GM12878 (cell line): ENCODE results near the gene PTPRN2. TPM values are rescaled to one million over a fixed set of nuclear protein-coding genes. Genes with fewer than 3 reads are reported as not detected.

Experiments
- ATAC-seq: fragments of 200-7000 bp; cut with Tn5 transposase; 3 replicates; pipeline ENCODE4 v1.9.1; 2020; ENCODE audit warnings: mild to moderate bottlenecking, moderate library complexity
- BruUV-seq: library from RNA; stranded (reverse); fragments of 400-500 nt; replicated peaks from 2 replicates; lab custom pipeline; 2021; lab: Mats Ljungman, UMichigan
- CTCF ChIA-PET: fragments of 300-600 bp; sonication (Branson Sonifier 250); formaldehyde crosslinking; extraction: SDS; loops from one replicate; lab custom pipeline; 2021; ENCODE audit warnings: inconsistent platforms; lab: Yijun Ruan, JAX
- POLR2A ChIA-PET: fragments of 350-600 bp; formaldehyde crosslinking; extraction: SDS; loops from one replicate; lab custom pipeline; 2021; ENCODE audit warnings: inconsistent platforms; lab: Charles Lee
- RAD21 ChIA-PET: fragments of 300-600 bp; sonication (Branson Sonifier 250); formaldehyde crosslinking; loops from one replicate; lab custom pipeline; 2023; ENCODE audit warnings: antibody characterized with exemption; ENCODE audit not compliant: unreplicated experiment; lab: Charles Lee
- SMC1A ChIA-PET: fragments of 300-600 bp; sonication (Branson Sonifier 250); formaldehyde crosslinking; loops from one replicate; lab custom pipeline; 2023; ENCODE audit not compliant: unreplicated experiment, uncharacterized antibody; lab: Charles Lee
- DNase-seq: peaks from one replicate; pipeline ENCODE4 v3.0.0-alpha.2; 2011; ENCODE audit warnings: low read depth, low spot score
- FAIRE-seq: peaks from 3 replicates; lab custom pipeline; 2011; peaks lifted over from hg19 to GRCh38; lab: Jason Lieb, UNC
- H2AFZ ChIP-seq: 2 replicates; pipeline ENCODE4 v1.6.0; 2011; ENCODE audit warnings: low read depth, low read length, control low read depth; ENCODE audit not compliant: control insufficient read depth
- H3K27ac ChIP-seq: 2 replicates; pipeline ENCODE4 v1.5.1; 2011; ENCODE audit warnings: control low read depth; ENCODE audit not compliant: control insufficient read depth, insufficient read depth
- H3K27me3 ChIP-seq, 2 experiments: replicated peaks in 1 of 2; 2 replicates each; pipeline versions ENCODE4 v1.6.0 to v1.6.1; 2011; ENCODE audit warnings: low read length in 1 of 2; ENCODE audit not compliant: control insufficient read depth in 2 of 2, insufficient read depth in 2 of 2
- H3K36me3 ChIP-seq, 2 experiments: 2 replicates each; pipeline ENCODE4 v1.5.1; 2011; ENCODE audit warnings: low read length in 1 of 2; ENCODE audit not compliant: control insufficient read depth in 2 of 2, insufficient read depth in 2 of 2
- H3K4me1 ChIP-seq: 2 replicates; pipeline ENCODE4 v1.6.1; 2011; ENCODE audit warnings: mild to moderate bottlenecking, low read length, moderate library complexity, mixed read lengths; ENCODE audit not compliant: control insufficient read depth, insufficient read depth
- H3K4me2 ChIP-seq: 2 replicates; pipeline ENCODE4 v1.6.0; 2011; ENCODE audit warnings: control low read depth; ENCODE audit not compliant: control insufficient read depth, insufficient read depth
- H3K4me3 ChIP-seq: fragments of 200-600 bp; sonication (generic); 2 replicates; pipeline ENCODE4 v1.5.1; 2016
- H3K79me2 ChIP-seq: 2 replicates; pipeline ENCODE4 v1.6.0; 2011; ENCODE audit warnings: low read length; ENCODE audit not compliant: control insufficient read depth, insufficient read depth
- H3K9ac ChIP-seq: 2 replicates; pipeline ENCODE4 v1.8.0; 2011; ENCODE audit warnings: low read length, control low read depth, mixed read lengths; ENCODE audit not compliant: control insufficient read depth, insufficient read depth
- H3K9me3 ChIP-seq: replicated peaks from 3 replicates; pipeline ENCODE4 v1.5.1; 2011; ENCODE audit warnings: mild to moderate bottlenecking, low read length; ENCODE audit not compliant: control insufficient read depth, insufficient read depth
- H4K20me1 ChIP-seq: 2 replicates; pipeline ENCODE4 v1.6.0; 2011; ENCODE audit not compliant: control insufficient read depth, insufficient read depth
- BHLHE40 ChIP-seq, 2 experiments: fragments of 450-650 bp in 1 of 2; IDR thresholded peaks; 2 replicates each; pipeline ENCODE4 v1.6.1; 2011 to 2017; ENCODE audit warnings: low read depth in 2 of 2, borderline replicate concordance in 1 of 2, improper control_type of control experiment in 1 of 2, low read length in 1 of 2, mild to moderate bottlenecking in 1 of 2
- GATAD2B ChIP-seq: fragments of 450-650 bp; conservative IDR thresholded peaks from 2 replicates; pipeline ENCODE4 v1.6.1; 2017; ENCODE audit warnings: low read depth, mild to moderate bottlenecking, moderate library complexity
- PML ChIP-seq: IDR thresholded peaks from 2 replicates; pipeline ENCODE4 v1.6.1; 2012; ENCODE audit warnings: low read length, inconsistent platforms
- SMAD5 ChIP-seq: IDR thresholded peaks from 2 replicates; pipeline ENCODE4 v1.6.1; 2016; ENCODE audit warnings: antibody characterized with exemption, low read depth
- TCF7 ChIP-seq: IDR thresholded peaks from 2 replicates; pipeline ENCODE4 v1.6.1; 2014; ENCODE audit warnings: antibody characterized with exemption, borderline replicate concordance
- WGBS: methylation state at CpG from one replicate; pipeline ENCODE4 v1.1.6; 2016; ENCODE audit warnings: low lambda C conversion rate; ENCODE audit not compliant: insufficient replicate concordance, insufficient coverage; ENCODE audit errors: missing lambda C conversion rate; 5-methylcytosine and 5-hydroxymethylcytosine counted together
- in situ Hi-C: fragments of 300-500 bp; cut with MboI; formaldehyde crosslinking; loops from 9 replicates; pipeline ENCODE4 v1.14.3; 2018; ENCODE audit warnings: mixed read lengths
- intact Hi-C: fragments of 100-400 bp; cut with micrococcal nuclease; formaldehyde crosslinking; loops from one replicate; pipeline ENCODE4 v1.14.2; 2022; ENCODE audit not compliant: unreplicated experiment
- polyA plus RNA-seq, 11 experiments: library from polyadenylated mRNA; depleted of rRNA in 4 of 11; unstranded in 6 of 11; stranded (reverse) in 5 of 11; fragments of >200 nt; fragmentation: Nextera tagmentation in 4 of 11; fragmentation: Illumina TruSeq in 1 of 11; extraction: Ambion mirVana in 4 of 11; extraction: Trizol in 1 of 11; gene quantifications; 1 replicate in 1 of 11; 2 replicates in 10 of 11; pipeline versions ENCODE4 v1.2.1 to v1.2.3, GENCODE V29; 2011 to 2016; ENCODE audit warnings: inconsistent platforms in 2 of 11, missing spikeins in 2 of 11, low read depth in 1 of 11
- total RNA-seq, 4 experiments: library from RNA; depleted of rRNA in 3 of 4; stranded (reverse); fragments of >200 nt in 3 of 4; fragmentation: Illumina TruSeq in 1 of 4; extraction: Trizol in 1 of 4; gene quantifications; 2 replicates each; pipeline versions ENCODE4 v1.2.1 to v1.2.3, GENCODE V29; 2013 to 2021
- TF ChIP-seq, protein P1 (sequence below): IDR thresholded peaks from 2 replicates; pipeline ENCODE4 v1.6.1; 2012; ENCODE audit warnings: improper control_type of control experiment, low read depth, low read length; ENCODE audit not compliant: insufficient replicate concordance

PTPRN2 gene
- total and polyA plus RNA-seq, 10 of the 15 experiments (the other 5 are each of a cell fraction or from before 2014, with no cell fraction given): 5.4 TPM; not detected in 9

DNA sequence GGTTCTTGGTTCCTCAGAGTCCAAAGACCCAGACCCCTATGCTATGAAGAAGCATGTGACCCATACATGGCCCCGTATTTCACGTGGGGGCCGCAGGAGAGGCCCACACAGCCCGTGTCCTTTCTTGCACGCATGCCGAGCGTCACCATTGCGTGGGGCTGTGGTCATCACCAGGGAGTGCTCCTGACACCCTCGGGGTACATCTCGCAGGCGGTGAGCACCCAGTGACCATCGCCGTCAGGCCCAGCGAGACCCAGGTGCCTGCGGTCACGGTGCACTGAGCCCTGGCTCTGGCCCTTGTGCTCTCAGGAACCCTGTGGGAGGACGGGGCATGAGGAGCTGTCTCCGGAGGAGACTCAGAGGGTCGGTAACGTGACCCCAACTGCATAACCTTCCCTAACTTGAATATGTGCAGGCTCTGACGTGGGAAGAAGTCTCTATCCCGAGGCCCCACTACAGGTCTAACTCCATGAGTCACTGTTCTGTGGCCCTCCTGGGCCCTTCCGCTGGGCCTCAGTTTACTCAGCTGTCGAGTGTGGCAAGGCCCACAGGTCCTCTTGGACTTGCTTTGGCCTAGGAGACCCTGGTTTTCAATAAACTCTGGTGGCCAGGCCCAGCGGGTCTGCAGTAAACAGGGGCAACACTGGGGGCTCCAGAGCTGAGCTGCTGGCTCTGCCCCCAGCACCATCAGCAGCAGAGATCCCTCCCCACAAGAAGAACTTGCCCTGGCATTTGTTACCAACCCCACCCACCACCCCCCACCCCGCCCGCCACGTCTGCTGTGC lies 503.9 kb downstream of the PTPRN2 start:
- no peak for FAIRE-seq
- no peaks in the 10 kb centered on the region for H3K79me2 ChIP-seq
- no TSS peak for BruUV-seq
- no peak for DNase-seq
- no peaks in the 10 kb centered on the region for H3K4me1 ChIP-seq
- ATAC-seq: no peak
- 44% methylated on average over 26 of the region's 28 CpGs for whole genome bisulfite sequencing
- ChIA-PET POLR2A (no interaction called here), CTCF (no interaction called here), SMC1A (no interaction called here), RAD21 (no interaction called here)
- no peak overlapping the region for H2AFZ ChIP-seq
- no peaks in the 10 kb centered on the region for H3K36me3 ChIP-seq
- no peak overlapping the region for H3K4me2 ChIP-seq
- TF ChIP-seq SMAD5 (no peak), BHLHE40 (IDR thresholded peaks at IDR 0.05; ENCODE audit: borderline replicate concordance in 1 of 2, low read depth in 2 of 2, low read length in 1 of 2) (no peak), TCF7 (no peak), PML (no peak), GATAD2B (no peak)
- TF ChIP-seq, protein P1, sequence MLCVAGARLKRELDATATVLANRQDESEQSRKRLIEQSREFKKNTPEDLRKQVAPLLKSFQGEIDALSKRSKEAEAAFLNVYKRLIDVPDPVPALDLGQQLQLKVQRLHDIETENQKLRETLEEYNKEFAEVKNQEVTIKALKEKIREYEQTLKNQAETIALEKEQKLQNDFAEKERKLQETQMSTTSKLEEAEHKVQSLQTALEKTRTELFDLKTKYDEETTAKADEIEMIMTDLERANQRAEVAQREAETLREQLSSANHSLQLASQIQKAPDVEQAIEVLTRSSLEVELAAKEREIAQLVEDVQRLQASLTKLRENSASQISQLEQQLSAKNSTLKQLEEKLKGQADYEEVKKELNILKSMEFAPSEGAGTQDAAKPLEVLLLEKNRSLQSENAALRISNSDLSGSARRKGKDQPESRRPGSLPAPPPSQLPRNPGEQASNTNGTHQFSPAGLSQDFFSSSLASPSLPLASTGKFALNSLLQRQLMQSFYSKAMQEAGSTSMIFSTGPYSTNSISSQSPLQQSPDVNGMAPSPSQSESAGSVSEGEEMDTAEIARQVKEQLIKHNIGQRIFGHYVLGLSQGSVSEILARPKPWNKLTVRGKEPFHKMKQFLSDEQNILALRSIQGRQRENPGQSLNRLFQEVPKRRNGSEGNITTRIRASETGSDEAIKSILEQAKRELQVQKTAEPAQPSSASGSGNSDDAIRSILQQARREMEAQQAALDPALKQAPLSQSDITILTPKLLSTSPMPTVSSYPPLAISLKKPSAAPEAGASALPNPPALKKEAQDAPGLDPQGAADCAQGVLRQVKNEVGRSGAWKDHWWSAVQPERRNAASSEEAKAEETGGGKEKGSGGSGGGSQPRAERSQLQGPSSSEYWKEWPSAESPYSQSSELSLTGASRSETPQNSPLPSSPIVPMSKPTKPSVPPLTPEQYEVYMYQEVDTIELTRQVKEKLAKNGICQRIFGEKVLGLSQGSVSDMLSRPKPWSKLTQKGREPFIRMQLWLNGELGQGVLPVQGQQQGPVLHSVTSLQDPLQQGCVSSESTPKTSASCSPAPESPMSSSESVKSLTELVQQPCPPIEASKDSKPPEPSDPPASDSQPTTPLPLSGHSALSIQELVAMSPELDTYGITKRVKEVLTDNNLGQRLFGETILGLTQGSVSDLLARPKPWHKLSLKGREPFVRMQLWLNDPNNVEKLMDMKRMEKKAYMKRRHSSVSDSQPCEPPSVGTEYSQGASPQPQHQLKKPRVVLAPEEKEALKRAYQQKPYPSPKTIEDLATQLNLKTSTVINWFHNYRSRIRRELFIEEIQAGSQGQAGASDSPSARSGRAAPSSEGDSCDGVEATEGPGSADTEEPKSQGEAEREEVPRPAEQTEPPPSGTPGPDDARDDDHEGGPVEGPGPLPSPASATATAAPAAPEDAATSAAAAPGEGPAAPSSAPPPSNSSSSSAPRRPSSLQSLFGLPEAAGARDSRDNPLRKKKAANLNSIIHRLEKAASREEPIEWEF: no peak
- H3K27ac ChIP-seq: no peak overlapping the region
- peaks cover 2% of the 10 kb centered on the region; the same call in 1 of the 3 replicates for H3K9me3 ChIP-seq
- no peak overlapping the region for H3K4me3 ChIP-seq
- in situ Hi-C loops: no loop called here
- H3K27me3 ChIP-seq: no peaks in the 10 kb centered on the region
- H4K20me1 ChIP-seq: no peaks in the 10 kb centered on the region
- intact Hi-C loops: no loop called here
- H3K9ac ChIP-seq: no peak overlapping the region
